ENCODE data around the gene EIF4G1. TPM values are rescaled to one million over a fixed set of nuclear protein-coding genes. Genes with fewer than 3 reads are reported as not detected.
A peak's percentile ranks its signal among the peaks of the same experiment; 100 is the strongest.

The EIF4G1 gene
- total and polyA plus RNA-seq, 2 of the 8 experiments (the other 6 are each of a cell fraction or from before 2014, with no cell fraction given): 318 to 473 TPM

DNA sequence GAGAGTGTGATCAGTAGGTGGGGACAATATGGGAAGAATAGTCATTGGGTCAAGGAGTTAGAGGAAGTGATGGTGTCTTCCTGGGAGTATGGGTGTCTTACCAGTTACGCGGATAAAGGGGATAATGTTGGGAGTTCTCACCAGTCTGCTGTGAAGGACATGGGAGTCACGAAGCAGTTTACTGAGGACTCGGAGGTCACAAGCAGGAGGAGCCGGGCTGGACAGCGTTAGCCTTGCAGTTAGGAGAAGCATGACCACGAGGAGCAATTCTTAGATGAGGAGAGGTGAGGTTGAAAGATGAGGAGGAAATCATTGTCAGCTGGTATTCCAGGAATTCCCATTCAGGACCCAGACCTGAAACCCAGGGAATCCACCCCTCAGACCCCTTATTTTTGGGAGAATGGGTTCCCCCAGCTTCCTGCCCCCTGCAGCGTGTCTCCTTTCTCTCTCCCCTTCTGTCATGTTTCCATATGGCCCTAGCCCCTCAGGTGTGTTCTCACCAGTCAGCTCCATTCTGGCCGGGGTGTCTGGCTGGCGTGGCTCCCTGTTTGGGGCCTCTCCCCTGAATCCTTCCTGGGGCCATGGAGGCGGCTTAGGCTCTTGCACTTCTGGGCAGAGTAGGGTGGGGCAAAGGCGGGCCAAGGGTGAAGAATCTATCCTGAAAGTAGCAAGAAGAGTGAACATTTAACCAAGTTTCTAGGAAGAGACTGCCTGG, 61.5 kb downstream of the EIF4G1 start:
- no peak for TF ChIP-seq RAD21 (IDR thresholded peaks at IDR 0.05 in 1 of 2, conservative IDR thresholded peaks at IDR 0.05 in 1 of 2; ENCODE audit: low read depth in 2 of 2, low read length in 2 of 2)
- peak; percentile 84 for TF ChIP-seq TEAD4 (IDR thresholded peaks at IDR 0.05; ENCODE audit: low read depth, low read length)
- Histone ChIP-seq H3K4ac (replicated peaks; ENCODE audit: insufficient read length, low read depth, low read length) (no peak overlapping the region), H3K14ac (ENCODE audit: insufficient read length) (no peak overlapping the region), H3K9me3 (ENCODE audit: insufficient read depth in 2 of 2, low read depth in 1 of 2, low read length in 1 of 2) (no peaks in the 10 kb centered on the region), H2BK120ac (replicated peaks; ENCODE audit: low read depth, low read length) (no peak overlapping the region), H2AK5ac (ENCODE audit: low read depth, low read length) (no peak overlapping the region; the same call in 1 of the 2 replicates), H3K4me1 (replicated peaks in 1 of 4; ENCODE audit: control insufficient read depth in 3 of 4, insufficient read depth in 4 of 4, low read length in 3 of 4) (peaks cover 4 to 34% (median 24%) of the 10 kb centered on the region in 4 experiments), H4K91ac (replicated peaks; ENCODE audit: insufficient read length, low read length) (no peak overlapping the region), H4K5ac (ENCODE audit: insufficient read length, low read depth, low read length) (no peak overlapping the region), H2AFZ (ENCODE audit: low read length) (no peak overlapping the region), H3K4me2 (ENCODE audit: insufficient read depth in 1 of 2, low read depth in 2 of 2, low read length in 2 of 2) (no peak overlapping the region), H3K36me3 (ENCODE audit: control insufficient read depth in 2 of 4, insufficient read depth in 4 of 4, low read length in 3 of 4) (no peaks in the 10 kb centered on the region), H3K23ac (ENCODE audit: insufficient read length) (no peak overlapping the region), H3K79me2 (ENCODE audit: control insufficient read depth in 1 of 2, insufficient read depth in 2 of 2, low read length in 2 of 2) (no peaks in the 10 kb centered on the region), H4K20me1 (replicated peaks in 1 of 2; ENCODE audit: control insufficient read depth in 1 of 2, insufficient read depth in 2 of 2, low read length in 2 of 2) (peaks cover under 1 to 3% of the 10 kb centered on the region in 2 experiments), H3K4me3 (ENCODE audit: extremely low read depth in 1 of 4, insufficient read depth in 2 of 4, low read depth in 3 of 4, low read length in 4 of 4) (no peak overlapping the region), H3K56ac (replicated peaks; ENCODE audit: insufficient read length, low read depth, low read length) (no peak overlapping the region), H3K18ac (ENCODE audit: extremely low read depth, low read length) (0 out of 2 replicates have a peak overlapping the region, but pooled peaks have one; percentile 41), H2BK5ac (ENCODE audit: low read depth, low read length) (no peak overlapping the region), H4K8ac (ENCODE audit: extremely low read depth, insufficient read depth, low read length) (peak overlapping the region; percentile 42; the same call in 1 of the 2 replicates), H2BK15ac (ENCODE audit: low read length) (no peak overlapping the region), H3K23me2 (ENCODE audit: low read depth, low read length) (peaks cover 8% of the 10 kb centered on the region; the same call in 1 of the 2 replicates), H2BK12ac (ENCODE audit: low read depth, low read length) (0 out of 2 replicates have a peak overlapping the region, but pooled peaks have one; percentile 80), H3K27ac (ENCODE audit: low read depth, low read length) (no peak overlapping the region), H2BK20ac (ENCODE audit: low read length) (no peak overlapping the region), H3K9ac (replicated peaks in 1 of 4; ENCODE audit: extremely low read depth in 1 of 4, low read depth in 3 of 4, low read length in 3 of 4) (no peak overlapping the region), H3K79me1 (ENCODE audit: low read depth, low read length) (no peaks in the 10 kb centered on the region), H3K27me3 (replicated peaks in 1 of 4; ENCODE audit: control insufficient read depth in 3 of 4, extremely low read depth in 1 of 4, insufficient read depth in 3 of 4, low read length in 3 of 4) (peaks cover 12 to 25% (median 23%) of the 10 kb centered on the region in 4 experiments)
- POLR2A ChIA-PET (ENCODE audit: partially characterized antibody): interaction anchor here (1.1 to 1.6 kb wide), 3 partner anchors 14 to 166 kb away, joined by 3 to 4 read pairs (median 3); partner anchors contain the start of genes CLCN2 and POLR2H
- CTCF ChIA-PET (ENCODE audit: partially characterized antibody): interaction anchor here (0.7 to 11.5 kb wide), 12 partner anchors 8 to 163 kb away, joined by 3 to 223 read pairs (median 6); partner anchors contain the start of gene CHRD
- FAIRE-seq (no peak), DNase-seq (ENCODE audit: low read depth in 1 of 2, low spot score in 2 of 2) (no peak)
- 76% methylated on average over 12 of the region's 12 CpGs; no CpG with 5 or more reads in 1 of the 2 experiments for WGBS, 2 experiments (ENCODE audit: extremely low coverage in 1 of 2, insufficient coverage in 1 of 2, insufficient read length in 1 of 2, insufficient replicate concordance in 2 of 2, low coverage in 1 of 2, low lambda C conversion rate in 2 of 2, missing lambda C conversion rate in 1 of 2)

Measured in H1 (cell line).